DOHH2 (cell line): ENCODE data around the gene TTF2.

Source experiments
- H3F3A ChIP-seq: fragments of 200-600 bp; sonication (generic), shearing (Covaris generic); 2 replicates; pipeline ENCODE4 v1.6.0; 2016; ENCODE audit warnings: antibody characterized with exemption, mild to moderate bottlenecking; ENCODE audit not compliant: control insufficient read depth, insufficient read depth
- H3K27ac ChIP-seq: fragments of 200-600 bp; sonication (generic); 2 replicates; pipeline ENCODE4 v1.5.1; 2014; ENCODE audit warnings: low read depth, mild to moderate bottlenecking, low read length, moderate library complexity
- H3K27me3 ChIP-seq: fragments of 200-600 bp; sonication (generic); 2 replicates; pipeline ENCODE4 v1.6.1; 2014; ENCODE audit warnings: mild to moderate bottlenecking, low read length, mixed read lengths; ENCODE audit not compliant: control insufficient read depth
- H3K36me3 ChIP-seq: fragments of 200-600 bp; sonication (generic); 2 replicates; pipeline ENCODE4 v1.6.1; 2014; ENCODE audit warnings: mild to moderate bottlenecking, low read length, moderate library complexity, mixed read lengths; ENCODE audit not compliant: control insufficient read depth
- H3K4me1 ChIP-seq: fragments of 200-600 bp; sonication (generic); 2 replicates; pipeline ENCODE4 v1.6.1; 2014; ENCODE audit warnings: mild to moderate bottlenecking, low read length, mixed read lengths; ENCODE audit not compliant: control insufficient read depth
- H3K4me2 ChIP-seq: fragments of 200-600 bp; sonication (generic); 2 replicates; pipeline ENCODE4 v1.6.0; 2014; ENCODE audit warnings: mild to moderate bottlenecking, low read length, moderate library complexity
- H3K4me3 ChIP-seq: fragments of 200-600 bp; sonication (generic); 2 replicates; pipeline ENCODE4 v1.5.1; 2014; ENCODE audit warnings: mild to moderate bottlenecking, low read length, mixed read lengths
- H3K79me2 ChIP-seq: fragments of 200-600 bp; sonication (generic); 2 replicates; pipeline ENCODE4 v1.6.1; 2014; ENCODE audit warnings: mild to moderate bottlenecking, low read length, mixed read lengths; ENCODE audit not compliant: control insufficient read depth
- H3K9me2 ChIP-seq: fragments of 200-600 bp; sonication (generic); replicated peaks from 2 replicates; pipeline ENCODE4 v1.6.1; 2014; ENCODE audit warnings: mild to moderate bottlenecking, low read length, mixed read lengths; ENCODE audit not compliant: control insufficient read depth
- H3K9me3 ChIP-seq: fragments of 200-600 bp; sonication (generic); 2 replicates; pipeline ENCODE4 v1.6.1; 2014; ENCODE audit warnings: antibody characterized with exemption, low read length, mixed read lengths; ENCODE audit not compliant: control insufficient read depth, insufficient read depth
- H4K20me1 ChIP-seq: fragments of 200-600 bp; sonication (generic); 2 replicates; pipeline ENCODE4 v1.6.0; 2014; ENCODE audit warnings: low read depth, mild to moderate bottlenecking, antibody characterized with exemption, low read length, moderate library complexity; ENCODE audit not compliant: control insufficient read depth, insufficient read depth
- CTCF ChIP-seq: fragments of 200-600 bp; sonication (generic); IDR thresholded peaks from one replicate; pipeline ENCODE4 v1.5.1; 2014; ENCODE audit warnings: antibody characterized with exemption, mild to moderate bottlenecking, low read depth, low read length; ENCODE audit not compliant: poor library complexity, severe bottlenecking
- EZH2phosphoT487 ChIP-seq: fragments of 200-600 bp; sonication (generic); IDR thresholded peaks from 2 replicates; pipeline ENCODE4 v1.6.1; 2017; ENCODE audit warnings: borderline replicate concordance, mild to moderate bottlenecking, antibody characterized with exemption, low read length, moderate library complexity, mixed read lengths

TTF2 gene

GRCh38 chr1:117138106-117138505 lies 78.0 kb downstream of the TTF2 start:
- Histone ChIP-seq H4K20me1 (no peaks in the 10 kb centered on the region), H3K36me3 (no peaks in the 10 kb centered on the region), H3K27me3 (no peaks in the 10 kb centered on the region), H3K4me3 (no peak overlapping the region), H3K9me3 (no peaks in the 10 kb centered on the region), H3K4me2 (no peak overlapping the region), H3K9me2 (no peaks in the 10 kb centered on the region), H3F3A (no peaks in the 10 kb centered on the region), H3K79me2 (no peaks in the 10 kb centered on the region), H3K27ac (no peak overlapping the region), H3K4me1 (no peaks in the 10 kb centered on the region)
- no peak for TF ChIP-seq EZH2phosphoT487
- no peak for TF ChIP-seq CTCF

- Histone ChIP-seq H3K4me2 (no peak overlapping the region), H3K27me3 (no peaks in the 10 kb centered on the region), H3K4me3 (no peak overlapping the region), H3F3A (no peaks in the 10 kb centered on the region), H3K4me1 (no peaks in the 10 kb centered on the region), H4K20me1 (no peaks in the 10 kb centered on the region), H3K79me2 (no peaks in the 10 kb centered on the region), H3K27ac (no peak overlapping the region), H3K9me2 (no peaks in the 10 kb centered on the region), H3K36me3 (no peaks in the 10 kb centered on the region), H3K9me3 (no peaks in the 10 kb centered on the region)
- TF ChIP-seq EZH2phosphoT487, result no peak
- no peak for TF ChIP-seq CTCF
Measured at GRCh38 chr1:117138561-117138960, 78.4 kb downstream of the TTF2 start.

- H4K20me1 ChIP-seq, result no peaks in the 10 kb centered on the region
- H3K27me3 ChIP-seq, result peaks cover 10% of the 10 kb centered on the region
- no peaks in the 10 kb centered on the region for H3K9me3 ChIP-seq
- no peak overlapping the region for H3K27ac ChIP-seq
- H3K9me2 ChIP-seq, result no peaks in the 10 kb centered on the region
- no peaks in the 10 kb centered on the region for H3K79me2 ChIP-seq
- H3K4me2 ChIP-seq, result no peak overlapping the region
- H3K4me3 ChIP-seq, result no peak overlapping the region
- H3K36me3 ChIP-seq, result no peaks in the 10 kb centered on the region
- TF ChIP-seq EZH2phosphoT487 (no peak), CTCF (no peak)
- no peaks in the 10 kb centered on the region for H3K4me1 ChIP-seq
- no peaks in the 10 kb centered on the region for H3F3A ChIP-seq
Measured at GRCh38 chr1:117142200-117142599, 82.1 kb downstream of the TTF2 start.

- Histone ChIP-seq H3K9me2 (no peaks in the 10 kb centered on the region), H3K9me3 (no peaks in the 10 kb centered on the region), H3K4me3 (no peak overlapping the region), H4K20me1 (no peaks in the 10 kb centered on the region), H3K27ac (no peak overlapping the region), H3F3A (no peaks in the 10 kb centered on the region), H3K36me3 (no peaks in the 10 kb centered on the region), H3K4me2 (no peak overlapping the region), H3K4me1 (no peaks in the 10 kb centered on the region), H3K27me3 (peaks cover 18% of the 10 kb centered on the region), H3K79me2 (no peaks in the 10 kb centered on the region)
- TF ChIP-seq EZH2phosphoT487, result no peak
- TF ChIP-seq CTCF, result no peak
Measured at GRCh38 chr1:117143172-117143571, 83.0 kb downstream of the TTF2 start.
